PFSK-1 (cell line): ENCODE data around the gene NR3C2.

Source experiments
- FOXP2 ChIP-seq: optimal IDR thresholded peaks from 2 replicates; pipeline ENCODE3; 2011; ENCODE audit warnings: borderline replicate concordance, control low read depth, inconsistent platforms; ENCODE audit not compliant: insufficient read depth; ENCODE audit errors: extremely low read length, extremely low read depth
- POLR2AphosphoS5 ChIP-seq: IDR thresholded peaks from 2 replicates; pipeline ENCODE4 v1.6.1; 2012; ENCODE audit warnings: low read depth, mild to moderate bottlenecking, control low read depth, low read length, moderate library complexity
- REST ChIP-seq, 2 experiments: IDR thresholded peaks; 2 replicates each; pipeline versions ENCODE4 v1.6.1 to v1.8.0; 2011 to 2012; ENCODE audit warnings: low read depth in 2 of 2, low read length in 2 of 2, control low read depth in 1 of 2, inconsistent platforms in 1 of 2, mild to moderate bottlenecking in 1 of 2, moderate library complexity in 1 of 2; ENCODE audit not compliant: insufficient read depth in 1 of 2
- SIN3A ChIP-seq: IDR thresholded peaks from 2 replicates; pipeline ENCODE4 v1.6.1; 2012; ENCODE audit warnings: mild to moderate bottlenecking, low read length, moderate library complexity, borderline replicate concordance; ENCODE audit not compliant: insufficient read depth
- TAF1 ChIP-seq: IDR thresholded peaks from 2 replicates; pipeline ENCODE4 v1.6.1; 2012; ENCODE audit warnings: low read length, control low read depth, borderline replicate concordance; ENCODE audit not compliant: insufficient read depth

The NR3C2 gene

DNA sequence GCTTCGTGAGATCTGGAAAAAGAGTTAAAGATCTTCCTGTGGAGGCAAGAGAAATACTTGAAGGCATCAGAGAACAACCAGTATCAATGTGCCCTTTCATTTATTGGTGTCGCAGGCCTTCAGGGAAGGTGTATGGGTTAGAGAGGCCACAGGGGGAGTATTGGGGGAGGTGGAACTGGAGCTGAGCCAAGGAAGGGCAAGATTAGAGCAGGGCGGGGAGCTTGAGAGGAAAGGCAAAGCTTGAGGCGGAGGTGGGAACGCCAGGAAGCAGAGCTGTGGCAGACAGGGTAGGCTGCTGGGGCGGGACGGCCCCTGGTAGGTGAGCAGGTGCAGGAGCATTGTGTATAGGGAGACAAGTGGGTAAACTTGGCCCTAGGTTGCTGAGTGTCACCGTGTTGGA, 380.4 kb downstream of the NR3C2 start:
- TF ChIP-seq TAF1 = no peak
- no peak for TF ChIP-seq SIN3A
- no peak for TF ChIP-seq POLR2AphosphoS5
- no peak for TF ChIP-seq FOXP2
- no peak for TF ChIP-seq REST (IDR thresholded peaks at IDR 0.05; ENCODE audit: insufficient read depth in 1 of 2, low read depth in 2 of 2, low read length in 2 of 2)

GRCh38 chr4:148061141-148061481, 381.1 kb downstream of the NR3C2 start:
- no peak for TF ChIP-seq SIN3A
- TF ChIP-seq TAF1 = no peak
- TF ChIP-seq FOXP2 = no peak
- TF ChIP-seq POLR2AphosphoS5 = no peak
- TF ChIP-seq REST (IDR thresholded peaks at IDR 0.05; ENCODE audit: insufficient read depth in 1 of 2, low read depth in 2 of 2, low read length in 2 of 2) = no peak

DNA sequence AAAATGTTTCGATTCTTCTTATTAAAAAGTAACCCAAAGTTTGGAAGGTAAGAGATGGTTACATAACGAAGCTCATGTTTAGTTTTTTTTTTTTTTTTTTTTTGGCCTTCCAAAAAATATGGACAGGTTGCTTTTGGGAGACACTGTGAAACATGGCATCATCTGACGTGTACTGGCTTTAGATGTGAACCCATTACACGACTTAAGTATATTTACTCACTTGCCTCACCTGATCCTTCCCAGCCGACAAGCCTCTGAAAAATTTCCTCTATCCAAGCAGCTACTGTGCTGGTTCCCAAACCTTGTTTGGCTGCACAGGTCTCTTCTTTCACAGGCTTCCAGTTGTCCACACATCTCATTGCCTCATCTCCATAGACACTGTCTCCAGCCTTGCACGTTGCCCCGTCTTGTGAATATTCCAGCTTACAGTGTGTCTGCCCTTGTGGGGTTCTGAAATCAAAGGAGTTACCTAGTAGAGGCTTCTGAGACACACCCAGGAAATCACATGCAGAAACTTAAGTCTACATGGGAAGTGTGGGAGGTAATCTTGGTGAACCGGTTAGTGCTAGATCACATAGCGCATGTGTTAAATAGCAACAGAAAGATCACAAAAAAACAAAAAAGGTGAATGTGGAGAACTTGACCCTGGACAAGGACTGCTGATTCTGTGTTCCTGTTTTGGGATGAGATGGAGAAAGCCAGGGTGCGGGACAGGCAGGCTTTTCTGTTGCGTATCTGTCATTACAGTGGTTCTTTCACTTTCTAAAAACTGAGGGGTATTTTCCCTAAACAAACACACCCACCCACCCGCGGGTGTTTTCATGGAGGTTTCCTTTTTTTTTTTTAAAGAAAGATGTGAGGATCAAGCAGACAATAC, 381.7 kb downstream of the NR3C2 start:
- TF ChIP-seq REST (IDR thresholded peaks at IDR 0.05; ENCODE audit: insufficient read depth in 1 of 2, low read depth in 2 of 2, low read length in 2 of 2) = no peak
- TF ChIP-seq SIN3A = no peak
- TF ChIP-seq TAF1 = no peak

DNA sequence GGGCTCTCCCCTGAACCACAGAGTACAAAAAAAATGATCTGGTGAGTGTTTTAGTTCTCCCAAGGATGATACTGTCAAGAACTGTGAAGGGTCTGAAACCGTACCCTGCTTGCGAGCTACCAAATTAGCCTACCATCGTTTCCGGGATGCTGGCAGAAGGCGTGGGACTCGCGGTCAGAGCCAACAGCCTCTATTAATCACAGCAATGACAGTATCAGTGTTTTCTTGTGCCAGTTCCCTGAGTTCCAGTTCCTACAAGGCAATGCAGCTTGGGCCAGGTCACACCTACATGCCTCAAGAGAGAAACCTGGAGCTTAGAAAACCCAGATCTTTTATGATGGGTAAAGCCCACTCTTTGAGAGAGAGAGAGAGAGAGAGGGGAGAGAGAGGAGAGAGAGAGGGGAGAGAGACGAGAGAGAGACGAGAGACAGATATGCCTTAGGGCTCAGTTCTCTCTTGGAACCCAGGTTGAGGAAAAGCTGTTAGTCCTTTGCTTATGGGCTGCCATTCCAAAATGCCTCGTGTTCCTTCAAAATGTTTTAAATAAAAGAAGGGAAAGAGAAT, 382.5 kb downstream of the NR3C2 start:
- no peak for TF ChIP-seq REST (IDR thresholded peaks at IDR 0.05; ENCODE audit: insufficient read depth in 1 of 2, low read depth in 2 of 2, low read length in 2 of 2)
- TF ChIP-seq FOXP2 = no peak
- no peak for TF ChIP-seq POLR2AphosphoS5
- TF ChIP-seq TAF1 = no peak
- TF ChIP-seq SIN3A = no peak
